ENCODE data around the gene CASP8.

- TF ChIP-seq CTCF (IDR thresholded peaks at IDR 0.05), result no peak
- TF ChIP-seq POLR2A (IDR thresholded peaks at IDR 0.05), result no peak
Observed at GRCh38 chr2:201313362-201313761, 53.0 kb downstream of the CASP8 start.
